K562 (cell line): ENCODE data around the gene SYNJ2. TPM values are rescaled to one million over a fixed set of nuclear protein-coding genes. Genes with fewer than 3 reads are reported as not detected.
A peak's percentile ranks its signal among the peaks of the same experiment; 100 is the strongest.

Experiments
- CHCHD3 ChIP-seq: fragments of 250-450 bp; sonication (Bioruptor Pico); IDR thresholded peaks from 2 replicates; pipeline ENCODE4 v2.1.2; 2022; ENCODE audit warnings: mild to moderate bottlenecking
- COPS2 ChIP-seq: fragments of 450-650 bp; conservative IDR thresholded peaks from 2 replicates; pipeline ENCODE4 v1.6.1; 2016; ENCODE audit warnings: mild to moderate bottlenecking, moderate library complexity
- CTBP1 ChIP-seq: fragments of 450-650 bp; IDR thresholded peaks from 2 replicates; pipeline ENCODE4 v1.6.1; 2016; ENCODE audit warnings: borderline replicate concordance
- DDX20 ChIP-seq: fragments of 450-650 bp; IDR thresholded peaks from 2 replicates; pipeline ENCODE4 v1.6.1; 2016; ENCODE audit warnings: missing genetic modification characterization, low read depth, mild to moderate bottlenecking, missing compliant biosample characterization, moderate library complexity
- ELF1 ChIP-seq: fragments of 200-800 bp; sonication (Bioruptor generic); IDR thresholded peaks from 2 replicates; pipeline ENCODE4 v1.6.1; 2016; ENCODE audit warnings: missing genetic modification characterization, missing compliant biosample characterization
- ELF4 ChIP-seq: fragments of 450-650 bp; formaldehyde crosslinking; IDR thresholded peaks from 2 replicates; pipeline ENCODE4 v1.4.0; 2022; ENCODE audit warnings: missing genetic modification characterization
- EP400 ChIP-seq: fragments of 450-650 bp; IDR thresholded peaks from 2 replicates; pipeline ENCODE4 v1.6.1; 2017; ENCODE audit warnings: antibody characterized with exemption, mild to moderate bottlenecking, moderate library complexity
- NFIX ChIP-seq: fragments of 250-450 bp; sonication (Bioruptor Pico); IDR thresholded peaks from 2 replicates; pipeline ENCODE4 v1.4.0; 2020; ENCODE audit warnings: low read depth, mild to moderate bottlenecking, moderate library complexity
- RCOR1 ChIP-seq, 2 experiments: IDR thresholded peaks; 2 replicates each; pipeline ENCODE4 v1.6.1; 2012; ENCODE audit warnings: low read depth in 2 of 2, low read length in 2 of 2, borderline replicate concordance in 1 of 2, improper control_type of control experiment in 1 of 2
- ZNF124 ChIP-seq: sonication (generic); formaldehyde crosslinking; IDR thresholded peaks from 2 replicates; pipeline ENCODE4 v1.8.1; 2022; ENCODE audit warnings: missing genetic modification reagents
- ZNF175 ChIP-seq: fragments of 200-800 bp; sonication (Bioruptor generic); IDR thresholded peaks from 2 replicates; pipeline ENCODE4 v1.6.1; 2016; ENCODE audit warnings: low read depth, mild to moderate bottlenecking, missing genetic modification characterization, missing compliant biosample characterization
- ZNF224 ChIP-seq: sonication (generic); formaldehyde crosslinking; IDR thresholded peaks from 2 replicates; pipeline ENCODE4 v1.8.0; 2022; ENCODE audit warnings: mild to moderate bottlenecking, missing genetic modification reagents
- polyA plus RNA-seq, 8 experiments: library from polyadenylated mRNA; depleted of rRNA in 4 of 8; stranded (reverse) in 5 of 8; unstranded in 3 of 8; fragments of >200 nt; fragmentation: Nextera tagmentation in 2 of 8; fragmentation: Illumina TruSeq in 1 of 8; extraction: Ambion mirVana in 2 of 8; extraction: Trizol in 1 of 8; gene quantifications; 2 replicates each; pipeline versions ENCODE4 v1.2.1 to v1.2.3, GENCODE V29; 2011 to 2014; ENCODE audit warnings: inconsistent platforms in 1 of 8, missing spikeins in 1 of 8
- total RNA-seq, 7 experiments: library from RNA; depleted of rRNA in 6 of 7; stranded (reverse); fragments of >200 nt in 6 of 7; fragmentation: Illumina TruSeq in 2 of 7; extraction: Trizol in 2 of 7; gene quantifications; 2 replicates each; pipeline versions ENCODE4 v1.2.1 to v1.2.3, GENCODE V29; 2011 to 2021; ENCODE audit warnings: low replicate concordance in 1 of 7
- TF ChIP-seq, protein P1 (sequence below): sonication (generic); formaldehyde crosslinking; IDR thresholded peaks from 2 replicates; pipeline ENCODE4 v1.8.0; 2022; ENCODE audit warnings: missing genetic modification reagents, mild to moderate bottlenecking, borderline replicate concordance
- TF ChIP-seq, protein P2 (sequence below): fragments of 250-450 bp; sonication (Bioruptor Pico); IDR thresholded peaks from 2 replicates; pipeline ENCODE4 v1.8.0; 2022; ENCODE audit warnings: moderate library complexity, mild to moderate bottlenecking, inconsistent platforms
- TF ChIP-seq, protein P3 (sequence below), 2 experiments: fragments of 450-650 bp; IDR thresholded peaks; 2 replicates each; pipeline ENCODE4 v1.6.1; 2016; ENCODE audit warnings: mild to moderate bottlenecking in 2 of 2, borderline replicate concordance in 1 of 2, low read depth in 1 of 2, moderate library complexity in 1 of 2

Gene SYNJ2
- total and polyA plus RNA-seq, 9 of the 15 experiments (the other 6 are each of a cell fraction or from before 2014, with no cell fraction given): 3.0 to 27.7 (median 17.8) TPM

DNA sequence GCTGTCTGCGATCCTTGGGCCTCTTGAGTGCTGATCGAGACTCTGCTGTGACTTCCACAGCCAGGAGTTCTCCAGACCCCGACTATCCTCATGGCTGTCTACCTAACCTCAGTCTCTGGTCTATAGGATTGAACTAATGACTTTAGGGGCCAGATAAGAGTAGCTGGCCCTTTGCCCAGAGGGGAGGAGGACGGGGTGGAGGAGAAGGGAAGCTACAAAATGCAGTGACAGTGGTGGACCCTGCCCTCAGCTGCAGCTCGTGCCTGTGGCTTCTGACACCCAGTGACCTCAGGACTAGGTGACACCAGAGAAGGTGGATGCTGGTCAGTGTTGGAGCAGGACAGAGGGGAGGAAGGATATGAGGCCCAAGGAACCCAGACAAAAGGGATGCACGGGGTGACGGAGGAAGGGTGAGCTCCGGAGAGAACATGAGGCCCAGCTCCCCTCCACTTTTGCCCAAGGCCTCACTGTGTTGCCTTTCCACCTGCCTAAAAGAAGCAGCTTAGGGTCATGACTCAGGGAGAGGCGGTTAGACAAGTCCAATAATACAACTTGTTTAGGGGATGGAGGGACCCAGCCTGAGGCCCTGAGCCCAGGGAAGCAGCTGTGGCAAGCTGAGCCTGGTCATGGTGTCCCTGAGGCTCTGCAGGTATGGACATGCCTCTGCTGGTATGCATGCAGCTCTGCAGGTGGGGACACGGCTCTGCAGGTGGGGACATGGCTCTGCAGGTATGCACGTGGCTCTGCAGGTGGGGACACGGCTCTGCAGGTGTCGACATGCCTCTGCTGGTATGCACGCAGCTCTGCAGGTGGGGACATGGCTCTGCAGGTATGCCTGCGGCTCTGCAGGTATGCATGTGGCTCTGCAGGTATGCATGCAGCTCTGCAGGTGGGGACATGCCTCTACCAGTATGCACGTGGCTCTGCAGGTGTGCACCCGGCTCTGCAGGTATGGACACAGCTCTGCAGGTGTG lies 67.7 kb downstream of the SYNJ2 start (continued):
- TF ChIP-seq ELF1 (tag) (no peak), ELF4 (CRISPR knock-in tag) (no peak), NFIX (CRISPR knock-in tag) (no peak), EP400 (no peak), ZNF175 (CRISPR knock-in tag) (no peak), RCOR1 (IDR thresholded peaks at IDR 0.05; ENCODE audit: borderline replicate concordance in 1 of 2, low read depth in 2 of 2, low read length in 2 of 2) (peak in 1 of 2 experiments; percentile 72; a peak in 2 of 4 replicates), CHCHD3 (no peak), DDX20 (tag) (no peak), CTBP1 (peak; percentile 57; the same call in 1 of the 2 replicates), ZNF224 (CRISPR knock-in tag) (no peak), ZNF124 (CRISPR knock-in tag) (no peak), COPS2 (no peak)
- TF ChIP-seq, protein P1, sequence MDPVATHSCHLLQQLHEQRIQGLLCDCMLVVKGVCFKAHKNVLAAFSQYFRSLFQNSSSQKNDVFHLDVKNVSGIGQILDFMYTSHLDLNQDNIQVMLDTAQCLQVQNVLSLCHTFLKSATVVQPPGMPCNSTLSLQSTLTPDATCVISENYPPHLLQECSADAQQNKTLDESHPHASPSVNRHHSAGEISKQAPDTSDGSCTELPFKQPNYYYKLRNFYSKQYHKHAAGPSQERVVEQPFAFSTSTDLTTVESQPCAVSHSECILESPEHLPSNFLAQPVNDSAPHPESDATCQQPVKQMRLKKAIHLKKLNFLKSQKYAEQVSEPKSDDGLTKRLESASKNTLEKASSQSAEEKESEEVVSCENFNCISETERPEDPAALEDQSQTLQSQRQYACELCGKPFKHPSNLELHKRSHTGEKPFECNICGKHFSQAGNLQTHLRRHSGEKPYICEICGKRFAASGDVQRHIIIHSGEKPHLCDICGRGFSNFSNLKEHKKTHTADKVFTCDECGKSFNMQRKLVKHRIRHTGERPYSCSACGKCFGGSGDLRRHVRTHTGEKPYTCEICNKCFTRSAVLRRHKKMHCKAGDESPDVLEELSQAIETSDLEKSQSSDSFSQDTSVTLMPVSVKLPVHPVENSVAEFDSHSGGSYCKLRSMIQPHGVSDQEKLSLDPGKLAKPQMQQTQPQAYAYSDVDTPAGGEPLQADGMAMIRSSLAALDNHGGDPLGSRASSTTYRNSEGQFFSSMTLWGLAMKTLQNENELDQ: no peak
- TF ChIP-seq, protein P2, sequence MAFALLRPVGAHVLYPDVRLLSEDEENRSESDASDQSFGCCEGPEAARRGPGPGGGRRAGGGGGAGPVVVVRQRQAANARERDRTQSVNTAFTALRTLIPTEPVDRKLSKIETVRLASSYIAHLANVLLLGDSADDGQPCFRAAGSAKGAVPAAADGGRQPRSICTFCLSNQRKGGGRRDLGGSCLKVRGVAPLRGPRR: no peak
- TF ChIP-seq, protein P3, sequence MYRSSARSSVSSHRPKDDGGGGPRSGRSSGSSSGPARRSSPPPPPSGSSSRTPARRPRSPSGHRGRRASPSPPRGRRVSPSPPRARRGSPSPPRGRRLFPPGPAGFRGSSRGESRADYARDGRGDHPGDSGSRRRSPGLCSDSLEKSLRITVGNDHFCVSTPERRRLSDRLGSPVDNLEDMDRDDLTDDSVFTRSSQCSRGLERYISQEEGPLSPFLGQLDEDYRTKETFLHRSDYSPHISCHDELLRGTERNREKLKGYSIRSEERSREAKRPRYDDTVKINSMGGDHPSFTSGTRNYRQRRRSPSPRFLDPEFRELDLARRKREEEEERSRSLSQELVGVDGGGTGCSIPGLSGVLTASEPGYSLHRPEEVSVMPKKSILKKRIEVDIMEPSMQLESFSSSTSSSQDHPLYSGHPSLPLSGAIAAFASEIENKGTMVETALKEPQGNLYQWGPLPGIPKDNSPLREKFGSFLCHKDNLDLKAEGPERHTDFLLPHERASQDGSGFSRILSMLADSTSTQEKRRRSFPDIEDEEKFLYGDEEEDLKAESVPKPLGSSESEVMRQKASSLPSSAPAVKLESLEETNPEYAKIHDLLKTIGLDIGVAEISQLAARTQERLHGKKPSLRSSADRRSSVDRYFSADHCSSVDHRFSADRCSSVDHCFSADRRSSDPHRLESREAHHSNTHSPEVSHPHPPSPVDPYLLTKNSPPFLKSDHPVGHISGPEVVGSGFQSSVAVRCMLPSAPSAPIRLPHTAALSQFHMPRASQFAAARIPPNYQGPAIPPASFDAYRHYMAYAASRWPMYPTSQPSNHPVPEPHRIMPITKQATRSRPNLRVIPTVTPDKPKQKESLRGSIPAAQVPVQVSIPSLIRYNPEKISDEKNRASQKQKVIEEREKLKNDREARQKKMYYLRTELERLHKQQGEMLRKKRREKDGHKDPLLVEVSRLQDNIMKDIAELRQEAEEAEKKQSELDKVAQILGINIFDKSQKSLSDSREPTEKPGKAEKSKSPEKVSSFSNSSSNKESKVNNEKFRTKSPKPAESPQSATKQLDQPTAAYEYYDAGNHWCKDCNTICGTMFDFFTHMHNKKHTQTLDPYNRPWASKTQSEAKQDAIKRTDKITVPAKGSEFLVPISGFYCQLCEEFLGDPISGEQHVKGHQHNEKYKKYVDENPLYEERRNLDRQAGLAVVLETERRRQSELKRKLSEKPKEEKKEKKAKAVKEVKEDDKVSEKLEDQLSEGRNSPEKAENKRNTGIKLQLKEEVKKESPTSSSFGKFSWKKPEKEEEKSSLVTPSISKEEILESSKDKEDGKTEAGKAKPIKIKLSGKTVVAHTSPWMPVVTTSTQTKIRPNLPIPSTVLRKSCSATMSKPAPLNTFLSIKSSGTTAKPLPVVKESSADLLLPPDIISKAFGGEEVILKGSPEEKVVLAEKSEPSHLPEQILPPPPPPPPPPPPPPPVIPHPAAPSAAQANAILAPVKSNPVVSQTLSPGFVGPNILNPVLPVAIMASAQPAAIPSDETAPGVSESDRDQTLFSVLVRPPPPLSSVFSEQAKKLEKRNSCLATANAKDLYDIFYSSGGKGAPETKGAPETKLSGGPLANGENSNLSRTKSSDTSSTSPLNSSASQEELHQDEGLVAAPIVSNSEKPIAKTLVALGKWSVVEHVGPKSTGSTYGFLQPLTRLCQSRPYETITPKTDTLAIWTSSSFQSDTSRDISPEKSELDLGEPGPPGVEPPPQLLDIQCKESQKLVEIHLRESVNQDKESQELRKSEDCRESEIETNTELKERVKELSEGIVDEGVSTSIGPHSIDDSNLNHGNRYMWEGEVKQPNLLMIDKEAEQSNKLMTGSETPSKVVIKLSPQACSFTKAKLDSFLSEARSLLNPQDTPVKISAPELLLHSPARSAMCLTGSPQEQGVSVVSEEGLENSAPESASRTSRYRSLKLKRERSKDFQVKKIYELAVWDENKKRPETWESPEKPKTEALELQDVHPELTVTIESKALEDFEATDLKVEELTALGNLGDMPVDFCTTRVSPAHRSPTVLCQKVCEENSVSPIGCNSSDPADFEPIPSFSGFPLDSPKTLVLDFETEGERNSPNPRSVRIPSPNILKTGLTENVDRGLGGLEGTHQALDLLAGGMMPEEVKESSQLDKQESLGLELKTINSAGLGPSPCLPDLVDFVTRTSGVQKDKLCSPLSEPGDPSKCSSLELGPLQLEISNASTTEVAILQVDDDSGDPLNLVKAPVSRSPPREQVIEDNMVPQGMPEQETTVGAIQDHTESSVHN (IDR thresholded peaks at IDR 0.05; ENCODE audit: borderline replicate concordance in 1 of 2, low read depth in 1 of 2): 0 out of 4 replicates have a peak, but pooled peaks of 1 of the 2 experiments have one; percentile 28
